Osteocyte (in vitro differentiated cells): ENCODE data around the gene BCL10. TPM values are rescaled to one million over a fixed set of nuclear protein-coding genes. Genes with fewer than 3 reads are reported as not detected.

Source experiments
- DNase-seq: peaks from one replicate; pipeline ENCODE4 v3.0.0; 2021; ENCODE audit warnings: mixed read lengths; ENCODE audit not compliant: unreplicated experiment; ENCODE audit errors: extremely low spot score
- H3K27ac Mint-ChIP-seq: one replicate; pipeline ENCODE4 v1.8.0; 2021; ENCODE audit warnings: mild to moderate bottlenecking, mixed read lengths; ENCODE audit not compliant: unreplicated experiment
- H3K27me3 Mint-ChIP-seq: one replicate; pipeline ENCODE4 v1.8.0; 2021; ENCODE audit warnings: mixed read lengths; ENCODE audit not compliant: unreplicated experiment
- H3K36me3 Mint-ChIP-seq: one replicate; pipeline ENCODE4 v1.8.0; 2021; ENCODE audit warnings: mixed read lengths; ENCODE audit not compliant: unreplicated experiment
- H3K4me1 Mint-ChIP-seq: one replicate; pipeline ENCODE4 v1.8.0; 2021; ENCODE audit warnings: mixed read lengths; ENCODE audit not compliant: unreplicated experiment
- H3K4me3 Mint-ChIP-seq: one replicate; pipeline ENCODE4 v1.8.0; 2021; ENCODE audit warnings: mild to moderate bottlenecking, moderate library complexity, mixed read lengths; ENCODE audit not compliant: unreplicated experiment
- H3K9me3 Mint-ChIP-seq: one replicate; pipeline ENCODE4 v1.8.0; 2021; ENCODE audit warnings: mixed read lengths; ENCODE audit not compliant: unreplicated experiment
- CTCF ChIP-seq: fragments of 200-600 bp; sonication (generic); IDR thresholded peaks from 2 replicates; pipeline ENCODE4 v1.5.0; 2021; ENCODE audit warnings: antibody characterized with exemption, mild to moderate bottlenecking, moderate library complexity
- total RNA-seq: library from RNA; stranded (reverse); gene quantifications from 2 replicates; pipeline ENCODE4 v1.2.1, GENCODE V29; 2021

BCL10 gene
- total RNA-seq, 1 donor from 2014 or later, result 27.9 TPM

GRCh38 chr1:85267313-85267712 is 9.1 kb downstream of the BCL10 start:
- Mint-ChIP-seq H3K9me3 (no peaks in the 10 kb centered on the region), H3K4me3 (no peak overlapping the region), H3K27ac (no peak overlapping the region), H3K27me3 (no peaks in the 10 kb centered on the region), H3K36me3 (peaks cover 47% of the 10 kb centered on the region), H3K4me1 (no peaks in the 10 kb centered on the region)
- no peak for DNase-seq
- TF ChIP-seq CTCF, result no peak

GRCh38 chr1:85264150-85264549 is 12.3 kb downstream of the BCL10 start:
- Mint-ChIP-seq H3K9me3 (peaks cover 5% of the 10 kb centered on the region), H3K27ac (no peak overlapping the region), H3K4me3 (no peak overlapping the region), H3K4me1 (peaks cover 5% of the 10 kb centered on the region), H3K27me3 (no peaks in the 10 kb centered on the region), H3K36me3 (peaks cover 39% of the 10 kb centered on the region)
- no peak for DNase-seq
- TF ChIP-seq CTCF, result no peak

GRCh38 chr1:85262985-85263384 is 13.4 kb downstream of the BCL10 start:
- H3K27ac Mint-ChIP-seq, result no peak overlapping the region
- TF ChIP-seq CTCF, result no peak
- H3K9me3 Mint-ChIP-seq, result peaks cover 5% of the 10 kb centered on the region
- DNase-seq, result no peak
- peaks cover 12% of the 10 kb centered on the region for H3K4me1 Mint-ChIP-seq
- H3K27me3 Mint-ChIP-seq, result no peaks in the 10 kb centered on the region
- no peak overlapping the region for H3K4me3 Mint-ChIP-seq
- peaks cover 41% of the 10 kb centered on the region for H3K36me3 Mint-ChIP-seq

GRCh38 chr1:85259912-85260274 is 16.5 kb downstream of the BCL10 start:
- Mint-ChIP-seq H3K4me1 (peaks cover 25% of the 10 kb centered on the region), H3K27ac (peak overlapping the region; percentile 51), H3K4me3 (peak overlapping the region; percentile 97), H3K27me3 (no peaks in the 10 kb centered on the region), H3K36me3 (peaks cover 37% of the 10 kb centered on the region), H3K9me3 (peaks cover 5% of the 10 kb centered on the region)
- no peak for DNase-seq
- TF ChIP-seq CTCF, result no peak

- H3K36me3 Mint-ChIP-seq, result peaks cover 35% of the 10 kb centered on the region
- H3K27me3 Mint-ChIP-seq, result no peaks in the 10 kb centered on the region
- H3K4me1 Mint-ChIP-seq, result peaks cover 25% of the 10 kb centered on the region
- peak; percentile 99 for DNase-seq
- peak within 1 kb of the TSS; percentile 95 for H3K27ac Mint-ChIP-seq
- TF ChIP-seq CTCF, result peak; percentile 99
- H3K4me3 Mint-ChIP-seq, result peak within 1 kb of the TSS; percentile 97
- peaks cover 5% of the 10 kb centered on the region for H3K9me3 Mint-ChIP-seq
These were observed 17.1 kb downstream of the BCL10 start, which contains the start of gene C1orf52 for GRCh38 chr1:85259118-85259911. TSS of gene C1orf52 (minus strand) at chr1:85259662. CDS start at chr1:85259633, 29 bp downstream.
